Stomach smooth muscle (tissue), 2 donors: ENCODE results near the gene SH3RF1.

Experiments
- H3K27ac ChIP-seq: one replicate; pipeline ENCODE4 v1.7.0; 2013; ENCODE audit warnings: mild to moderate bottlenecking, low read length, inconsistent platforms
- H3K27me3 ChIP-seq, 2 donors: one replicate each; pipeline ENCODE4 v1.7.0; 2013; ENCODE audit warnings: low read length in 2 of 2; ENCODE audit not compliant: insufficient read depth in 2 of 2, control insufficient read depth in 1 of 2
- H3K36me3 ChIP-seq, 2 donors: one replicate each; pipeline ENCODE4 v1.7.0; 2013; ENCODE audit warnings: low read length in 2 of 2; ENCODE audit not compliant: control insufficient read depth in 2 of 2, insufficient read depth in 2 of 2
- H3K4me1 ChIP-seq: one replicate; pipeline ENCODE4 v1.7.0; 2013; ENCODE audit warnings: low read length; ENCODE audit not compliant: control insufficient read depth, insufficient read depth
- H3K4me3 ChIP-seq, 2 donors: one replicate each; pipeline ENCODE4 v1.7.0; 2013; ENCODE audit warnings: low read length in 2 of 2
- H3K9ac ChIP-seq, 2 donors: one replicate each; pipeline ENCODE4 v1.7.0; 2013; ENCODE audit warnings: low read length in 2 of 2, mild to moderate bottlenecking in 1 of 2
- H3K9me3 ChIP-seq, 2 donors: one replicate each; pipeline ENCODE4 v1.7.0; 2013; ENCODE audit warnings: low read length in 2 of 2; ENCODE audit not compliant: control insufficient read depth in 2 of 2
- donor health status: healthy.
- donor health status: Pancreatic carcinoma.

Gene SH3RF1

DNA sequence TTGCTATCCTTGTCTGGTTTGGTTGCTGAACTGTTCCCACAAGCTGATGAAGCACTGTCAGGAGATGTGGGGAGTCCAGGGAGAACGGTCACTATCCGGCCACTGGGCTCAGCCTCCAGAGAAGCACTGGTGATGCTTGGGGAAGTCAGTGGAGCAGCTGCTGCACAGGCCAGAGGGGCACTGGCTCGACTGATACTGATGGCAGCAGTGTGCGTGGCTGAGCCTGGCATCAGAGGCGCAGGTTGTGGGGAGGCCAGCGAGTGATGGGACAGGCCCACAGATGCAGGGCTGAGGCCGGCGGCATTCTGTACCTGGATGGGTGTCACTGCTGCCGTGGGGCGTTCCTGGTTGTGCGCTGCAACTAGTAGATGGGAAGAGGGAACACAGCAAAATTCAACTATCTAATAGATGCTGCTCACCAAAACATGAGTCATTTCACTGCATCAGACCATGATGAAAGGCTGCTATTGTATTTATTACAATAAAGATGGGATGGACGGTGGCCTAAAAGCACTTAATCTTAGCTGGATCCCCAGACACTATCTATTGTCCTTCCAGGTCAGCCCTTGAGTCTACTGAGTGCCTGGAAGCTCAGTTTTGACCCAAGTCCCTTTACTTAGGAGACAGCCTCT, 154.4 kb downstream of the SH3RF1 start:
- H3K36me3 ChIP-seq = peaks cover 24 to 28% of the 10 kb centered on the region in 2 donors
- no peak overlapping the region for H3K27ac ChIP-seq
- no peak overlapping the region for H3K4me3 ChIP-seq
- no peaks in the 10 kb centered on the region for H3K27me3 ChIP-seq
- no peak overlapping the region for H3K9ac ChIP-seq
- no peaks in the 10 kb centered on the region for H3K9me3 ChIP-seq
- H3K4me1 ChIP-seq = no peaks in the 10 kb centered on the region

DNA sequence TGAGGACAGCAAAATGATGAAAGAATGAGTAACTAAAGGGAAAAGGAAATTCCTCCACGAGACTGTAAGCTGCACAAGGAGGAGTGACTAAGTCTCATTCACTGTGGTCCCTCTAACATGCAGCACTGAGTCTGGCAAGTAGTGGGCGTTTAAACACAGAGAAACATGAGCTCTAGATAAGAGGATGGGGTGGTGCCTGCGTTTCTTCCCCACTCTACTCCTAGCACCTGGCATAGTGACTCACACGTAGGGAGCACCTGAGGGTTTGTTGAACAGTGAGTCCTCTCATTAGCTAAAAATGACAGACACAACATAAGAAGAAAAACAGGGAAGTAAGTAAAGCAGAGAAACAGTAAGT, 154.9 kb downstream of the SH3RF1 start:
- no peaks in the 10 kb centered on the region for H3K9me3 ChIP-seq
- H3K4me3 ChIP-seq = no peak overlapping the region
- H3K9ac ChIP-seq = no peak overlapping the region
- peaks cover 24 to 25% of the 10 kb centered on the region in 2 donors for H3K36me3 ChIP-seq
- H3K27me3 ChIP-seq = no peaks in the 10 kb centered on the region
- no peak overlapping the region for H3K27ac ChIP-seq
- no peaks in the 10 kb centered on the region for H3K4me1 ChIP-seq

DNA sequence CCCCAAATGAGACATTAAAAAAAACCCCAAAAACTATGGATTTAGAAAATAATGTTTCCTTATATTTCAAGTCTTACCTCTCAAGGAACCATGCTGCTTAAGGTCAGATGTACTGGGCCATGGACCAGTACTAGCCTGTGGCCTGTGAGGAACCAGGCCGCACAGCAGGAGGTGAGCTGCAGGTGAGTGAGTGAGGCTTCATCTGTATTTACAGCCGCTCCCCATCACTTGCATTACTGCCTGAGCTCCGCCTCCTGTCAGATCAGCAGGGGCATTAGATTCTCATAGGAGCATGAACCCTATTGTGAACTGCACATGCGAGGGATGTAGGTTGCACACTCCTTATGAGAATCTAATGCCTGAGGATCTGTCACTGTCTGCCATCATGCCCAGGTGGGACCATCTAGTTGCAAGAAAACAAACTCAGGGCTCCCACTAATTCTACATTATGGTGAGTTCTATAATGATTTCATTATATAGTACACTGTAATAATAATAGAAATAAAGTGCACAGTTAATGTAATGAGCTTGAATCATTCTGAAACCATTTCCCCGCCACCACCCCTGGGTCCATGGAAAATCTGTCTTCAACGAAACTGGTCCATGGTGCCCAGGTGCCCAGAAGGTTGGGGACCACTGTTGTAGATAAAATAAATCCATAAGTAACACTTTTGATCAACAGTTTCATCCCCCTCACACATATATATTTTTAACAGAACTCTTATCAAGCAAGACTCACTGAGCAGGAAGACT, 155.4 kb downstream of the SH3RF1 start:
- Histone ChIP-seq H3K4me1 (no peaks in the 10 kb centered on the region), H3K9ac (no peak overlapping the region), H3K27ac (no peak overlapping the region), H3K4me3 (no peak overlapping the region), H3K36me3 (peaks cover 24 to 28% of the 10 kb centered on the region in 2 donors), H3K27me3 (no peaks in the 10 kb centered on the region), H3K9me3 (no peaks in the 10 kb centered on the region)

DNA sequence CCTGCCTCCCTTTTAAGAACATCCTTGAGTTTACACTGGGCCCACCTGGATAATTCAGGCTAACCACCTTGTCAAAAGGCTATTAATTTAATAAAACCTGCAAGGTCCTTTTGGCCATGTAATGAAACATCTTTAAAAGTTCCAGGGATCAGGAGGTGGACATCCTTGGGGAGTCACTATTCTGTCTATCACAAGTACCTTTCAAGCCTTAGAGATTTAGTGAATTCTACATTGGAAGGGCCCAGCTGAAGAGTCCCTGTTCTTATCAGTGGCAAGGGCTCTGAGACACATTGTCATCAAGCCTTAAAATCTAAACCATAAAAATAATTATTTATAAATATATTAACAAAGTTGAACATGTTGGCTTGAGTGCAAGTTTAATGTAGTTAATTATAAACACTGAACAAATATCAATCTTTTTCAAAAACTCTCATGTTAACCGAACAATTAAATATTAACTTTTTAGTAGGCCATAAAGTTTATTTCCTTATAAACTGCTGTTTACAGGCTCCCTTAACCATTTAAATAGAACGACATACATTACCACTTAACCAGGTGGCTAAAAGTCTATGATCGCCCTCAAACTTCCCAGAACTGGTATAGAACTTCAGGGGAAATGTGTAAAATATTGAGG, 156.3 kb downstream of the SH3RF1 start:
- H3K36me3 ChIP-seq = peaks cover 24 to 28% of the 10 kb centered on the region in 2 donors
- no peaks in the 10 kb centered on the region for H3K4me1 ChIP-seq
- no peak overlapping the region for H3K9ac ChIP-seq
- no peak overlapping the region for H3K27ac ChIP-seq
- no peak overlapping the region for H3K4me3 ChIP-seq
- no peaks in the 10 kb centered on the region for H3K9me3 ChIP-seq
- H3K27me3 ChIP-seq = no peaks in the 10 kb centered on the region

DNA sequence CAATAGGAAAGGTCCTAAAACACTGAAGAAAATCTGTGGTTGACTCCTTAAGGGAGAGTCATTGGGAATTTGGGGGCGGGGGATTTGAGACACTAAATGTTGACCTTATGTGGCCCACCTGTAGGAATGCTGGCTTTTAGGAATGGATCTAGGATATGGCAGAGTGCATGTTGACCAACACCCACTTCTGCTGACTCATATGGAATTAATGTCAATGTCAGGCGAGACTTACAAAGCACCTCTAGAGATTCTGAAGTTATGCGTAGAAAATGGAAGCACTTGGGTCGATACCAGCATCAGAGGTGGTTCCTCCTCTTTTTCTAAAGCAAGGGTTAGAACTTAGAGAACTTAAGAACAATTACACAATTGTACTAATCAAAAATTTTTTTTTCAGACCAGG, 160.1 kb downstream of the SH3RF1 start:
- no peaks in the 10 kb centered on the region for H3K9me3 ChIP-seq
- no peak overlapping the region for H3K27ac ChIP-seq
- H3K36me3 ChIP-seq = peaks cover 14 to 27% of the 10 kb centered on the region in 2 donors
- H3K27me3 ChIP-seq = no peaks in the 10 kb centered on the region
- H3K9ac ChIP-seq = no peak overlapping the region
- H3K4me3 ChIP-seq = no peak overlapping the region
- H3K4me1 ChIP-seq = no peaks in the 10 kb centered on the region

DNA sequence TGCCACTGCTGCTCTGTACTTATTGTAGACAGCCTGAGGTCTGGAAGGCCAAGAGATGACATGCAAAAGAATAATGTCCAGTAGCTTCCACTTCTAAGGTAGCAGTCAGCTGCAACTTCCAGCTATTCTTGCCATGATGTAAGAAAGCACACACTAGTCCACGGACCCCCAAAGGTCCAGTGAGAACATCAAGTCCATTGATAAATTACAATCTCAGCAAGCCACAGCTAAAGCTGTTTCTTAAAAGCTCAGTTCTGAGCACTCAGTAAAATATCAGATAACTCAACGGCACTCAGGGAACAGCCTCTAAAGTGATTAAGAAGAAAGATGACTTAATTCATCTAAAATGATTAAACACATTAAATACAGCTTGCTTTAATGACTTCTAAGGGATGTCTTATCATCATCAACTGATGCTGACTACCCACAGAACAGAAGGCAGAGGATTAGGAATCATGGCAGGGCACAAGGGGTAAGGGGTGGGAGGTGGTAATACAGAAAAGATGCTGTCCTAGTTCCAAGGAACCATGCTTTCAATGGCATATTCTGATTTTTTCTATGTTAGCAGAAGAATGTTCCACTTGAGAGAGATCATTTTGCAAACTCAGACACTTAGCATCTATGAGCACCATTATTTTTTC, 161.6 kb downstream of the SH3RF1 start:
- H3K9me3 ChIP-seq = no peaks in the 10 kb centered on the region
- H3K9ac ChIP-seq = no peak overlapping the region

DNA sequence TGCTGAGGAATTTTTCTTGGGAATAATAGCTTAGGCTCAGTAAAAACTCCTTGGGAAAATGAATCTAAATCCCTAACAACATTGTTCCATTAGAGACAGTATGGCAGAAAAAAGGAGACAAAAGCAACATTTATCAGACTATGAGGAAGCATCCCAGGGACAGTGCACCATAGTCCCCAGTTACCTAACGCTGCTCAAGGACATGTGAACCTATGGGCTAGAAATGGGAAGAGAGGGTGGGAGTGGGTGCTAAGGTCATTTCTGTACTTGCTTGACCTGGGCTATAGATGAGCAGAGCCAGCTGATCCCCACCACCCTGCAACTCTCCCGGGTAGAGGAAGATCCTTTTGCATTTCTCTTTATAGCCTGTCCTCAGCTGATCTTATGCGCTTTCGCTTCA, 162.5 kb downstream of the SH3RF1 start:
- no peaks in the 10 kb centered on the region for H3K9me3 ChIP-seq
- peaks cover 8 to 23% of the 10 kb centered on the region in 2 donors for H3K36me3 ChIP-seq
- no peak overlapping the region for H3K4me3 ChIP-seq
- no peaks in the 10 kb centered on the region for H3K27me3 ChIP-seq
- peaks cover 7% of the 10 kb centered on the region for H3K4me1 ChIP-seq
- H3K9ac ChIP-seq = no peak overlapping the region
- H3K27ac ChIP-seq = no peak overlapping the region

More for the DNA sequence above, 161.6 kb downstream of the SH3RF1 start:
- Histone ChIP-seq H3K36me3 (peaks cover 11 to 27% of the 10 kb centered on the region in 2 donors), H3K4me1 (peaks cover 3% of the 10 kb centered on the region), H3K27me3 (no peaks in the 10 kb centered on the region), H3K4me3 (no peak overlapping the region), H3K27ac (no peak overlapping the region)

DNA sequence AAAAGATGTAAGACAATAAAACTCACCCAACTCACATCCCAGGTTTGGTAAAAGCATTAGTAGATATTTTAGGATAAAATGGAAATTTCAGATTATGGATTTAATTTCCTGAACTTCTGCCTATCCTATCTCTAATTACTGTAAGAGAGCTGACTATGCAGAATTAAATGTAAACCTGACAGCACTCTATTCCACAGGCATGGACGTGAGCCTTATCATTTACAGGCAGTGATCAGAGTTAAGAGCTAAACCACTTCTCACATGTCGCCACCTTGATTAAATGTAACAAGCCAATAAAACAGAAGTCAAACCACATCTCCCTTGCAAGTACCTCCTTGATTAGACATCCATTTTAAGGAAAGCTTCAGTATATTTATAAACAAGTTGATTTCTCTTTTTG, 163.2 kb downstream of the SH3RF1 start:
- H3K9me3 ChIP-seq = no peaks in the 10 kb centered on the region
- H3K27ac ChIP-seq = no peak overlapping the region
- peaks cover 8 to 22% of the 10 kb centered on the region in 2 donors for H3K36me3 ChIP-seq
- peaks cover 7% of the 10 kb centered on the region for H3K4me1 ChIP-seq
- no peak overlapping the region for H3K9ac ChIP-seq
- H3K27me3 ChIP-seq = no peaks in the 10 kb centered on the region
- no peak overlapping the region for H3K4me3 ChIP-seq

DNA sequence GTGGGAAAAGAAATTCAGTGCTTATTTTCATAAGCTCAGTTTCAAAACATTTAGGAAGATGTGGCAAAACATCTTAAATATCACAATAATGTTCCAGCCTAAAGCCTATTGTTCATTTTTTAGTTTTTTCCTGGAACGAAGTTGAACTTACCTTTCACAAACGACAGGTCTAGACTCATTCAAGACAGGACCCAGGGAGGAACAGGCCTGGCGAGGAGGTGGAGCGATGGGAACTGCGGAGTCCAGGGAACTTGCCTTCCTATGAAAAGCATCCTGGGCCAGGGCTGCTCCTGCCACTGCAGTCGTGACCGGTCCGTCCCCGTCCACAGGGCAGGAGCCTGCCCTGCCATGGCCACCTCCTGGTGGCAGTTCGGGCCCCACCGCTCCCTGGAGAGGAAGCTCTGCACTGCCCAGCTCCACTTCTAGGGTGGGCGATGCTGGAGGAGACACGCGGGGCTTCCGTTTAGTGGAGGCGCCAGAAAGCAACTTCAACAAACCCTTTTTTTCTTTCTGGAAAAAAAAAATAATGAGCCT, 164.0 kb downstream of the SH3RF1 start:
- Histone ChIP-seq H3K4me1 (peaks cover 10% of the 10 kb centered on the region), H3K4me3 (no peak overlapping the region), H3K9me3 (no peaks in the 10 kb centered on the region), H3K27ac (no peak overlapping the region), H3K9ac (no peak overlapping the region), H3K27me3 (no peaks in the 10 kb centered on the region), H3K36me3 (peaks cover 8 to 19% of the 10 kb centered on the region in 2 donors)

DNA sequence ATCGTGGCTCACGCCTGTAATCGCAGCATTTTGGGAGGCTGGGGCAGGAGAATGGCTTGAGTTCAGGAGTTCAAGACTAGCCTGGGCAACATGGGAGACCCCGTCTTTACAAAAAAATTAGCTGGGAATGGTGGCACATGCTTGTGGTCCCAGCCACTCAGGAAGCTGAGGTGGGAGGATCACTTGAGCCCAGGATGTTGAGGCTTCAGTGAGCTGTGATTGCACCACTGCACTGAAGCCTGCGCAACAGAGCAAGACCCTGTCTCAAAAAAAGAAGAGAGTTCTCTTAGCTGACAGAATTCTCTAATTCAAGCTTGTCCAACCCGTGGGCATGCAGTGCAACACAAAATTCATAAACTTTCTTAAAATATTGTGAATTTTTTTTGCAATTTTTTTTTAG, 165.1 kb downstream of the SH3RF1 start:
- Histone ChIP-seq H3K9me3 (no peaks in the 10 kb centered on the region), H3K27ac (no peak overlapping the region), H3K4me1 (peaks cover 12% of the 10 kb centered on the region), H3K9ac (no peak overlapping the region), H3K36me3 (peaks cover 8 to 18% of the 10 kb centered on the region in 2 donors), H3K27me3 (no peaks in the 10 kb centered on the region), H3K4me3 (no peak overlapping the region)
